T1000 (cell line): ENCODE data around the gene AP1G1.
A peak's percentile ranks its signal among the peaks of the same experiment; 100 is the strongest.
"Not testable (repeated sequence)": the region's sequence is repeated elsewhere in the genome, so short reads cannot be mapped to it uniquely, and the experiment has no call there.

Experiments used
- DNase-seq: peaks from one replicate; lab custom pipeline; 2025; ENCODE audit warnings: mixed read lengths; lab: John Stamatoyannopoulos, UW

The AP1G1 gene

GRCh38 chr16:71808593-71809459 is at the start of gene AP1G1:
Gene AP1G1, minus strand, starts transcription at chr16:71808834. Its CDS starts 19,355 bp downstream, at chr16:71789479.
- peak; percentile 74 for DNase-seq

- no peak for DNase-seq
Measured at GRCh38 chr16:71855937-71856662, 47.5 kb upstream of the AP1G1 start.

GRCh38 chr16:71854369-71854948 is 45.8 kb upstream of the AP1G1 start:
- DNase-seq, result no peak

GRCh38 chr16:71853413-71853812 is 44.8 kb upstream of the AP1G1 start:
- DNase-seq, result no peak

GRCh38 chr16:71852561-71852960 is 43.9 kb upstream of the AP1G1 start:
- DNase-seq, result no peak

- DNase-seq, result no peak
Measured at GRCh38 chr16:71852158-71852557, 43.5 kb upstream of the AP1G1 start.

DNA sequence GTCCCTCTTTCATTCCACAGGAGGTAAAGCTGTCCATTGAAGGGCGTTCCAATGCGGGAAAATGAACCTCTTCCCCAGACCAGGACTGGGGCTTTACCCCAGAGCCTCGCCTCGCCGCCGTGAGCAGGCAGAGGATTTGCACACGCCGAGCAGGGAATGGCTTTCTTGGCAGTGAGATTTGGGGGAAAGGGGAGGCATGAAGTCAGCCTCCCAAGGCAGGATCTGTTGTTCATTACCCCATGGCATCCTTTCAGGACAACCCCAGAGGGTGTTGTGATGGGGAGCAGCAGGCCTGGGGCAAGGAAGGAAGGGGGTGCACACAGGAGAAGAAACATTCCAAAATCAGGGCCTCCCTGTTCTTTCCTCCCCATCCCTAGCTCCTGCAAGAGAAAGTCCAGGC is 43.1 kb upstream of the AP1G1 start:
- no peak for DNase-seq

- no peak for DNase-seq
Measured at GRCh38 chr16:71848622-71849021, 40.0 kb upstream of the AP1G1 start.

DNA sequence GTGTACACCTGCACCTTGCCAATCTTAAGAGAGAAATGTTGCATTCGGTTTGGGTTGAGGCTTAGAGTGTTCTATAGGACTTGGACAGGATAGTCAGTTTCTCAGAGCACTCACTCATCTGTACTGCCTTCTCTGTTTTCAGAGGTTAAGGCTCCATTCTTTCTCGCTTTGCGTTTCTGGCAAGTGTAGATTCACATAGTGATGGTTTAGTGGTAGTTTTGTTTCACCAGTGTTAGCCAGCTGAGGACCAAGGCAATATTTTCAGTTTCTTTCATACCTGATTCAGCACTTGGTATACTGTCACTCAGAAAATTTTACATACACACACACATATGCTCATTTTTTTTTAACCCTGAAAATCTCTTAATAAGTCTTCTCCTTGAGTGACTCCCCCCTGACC is 38.5 kb upstream of the AP1G1 start:
- no peak for DNase-seq

DNA sequence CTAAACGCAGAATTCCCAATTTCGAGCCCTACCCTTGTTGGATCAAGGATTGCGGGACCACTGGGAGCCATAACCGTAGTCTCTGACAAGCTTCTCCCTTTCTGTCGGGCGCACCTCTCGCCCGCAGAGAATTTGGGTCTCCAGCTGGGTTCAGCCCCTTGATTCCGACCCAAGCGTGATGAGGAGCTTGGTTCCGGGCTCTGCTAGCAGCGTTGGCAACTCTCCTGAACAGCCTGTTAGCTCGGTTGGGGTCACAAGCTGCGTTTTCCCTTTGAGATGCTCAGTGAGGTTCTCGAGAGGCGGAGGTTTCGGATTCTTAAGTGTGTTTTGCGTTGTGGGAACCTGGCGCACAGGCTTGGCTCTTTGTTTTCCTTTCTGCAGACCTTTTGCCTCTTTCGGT is 37.8 kb upstream of the AP1G1 start:
- DNase-seq, result no peak

GRCh38 chr16:71845639-71846430 is 37.2 kb upstream of the AP1G1 start, which contains the start of gene ATXN1L:
Gene ATXN1L, plus strand, starts transcription at chr16:71845976. Its CDS starts 3,765 bp downstream, at chr16:71849741.
- DNase-seq, result peak; percentile 72

DNA sequence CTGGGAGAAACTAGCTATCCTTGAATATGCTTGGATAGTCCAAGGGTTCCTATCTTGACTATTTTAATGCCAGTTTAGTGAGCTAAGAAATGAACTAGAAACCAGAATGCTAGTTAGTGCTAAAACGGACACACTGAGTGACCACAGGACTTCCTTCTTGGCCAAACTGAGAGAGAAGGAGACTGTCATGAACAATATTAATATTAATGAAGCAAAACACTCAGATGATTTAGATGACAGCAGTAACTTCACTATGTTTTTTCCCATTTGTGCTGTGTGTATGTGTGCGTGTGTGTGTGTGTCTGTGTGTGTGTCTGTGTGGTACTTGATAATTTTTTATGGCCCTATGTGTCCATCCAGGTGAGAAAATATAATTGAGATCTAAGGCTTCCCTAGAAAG is 34.9 kb upstream of the AP1G1 start:
- no peak for DNase-seq

- DNase-seq, result no peak
Measured at GRCh38 chr16:71840052-71840451, 31.4 kb upstream of the AP1G1 start.

DNA sequence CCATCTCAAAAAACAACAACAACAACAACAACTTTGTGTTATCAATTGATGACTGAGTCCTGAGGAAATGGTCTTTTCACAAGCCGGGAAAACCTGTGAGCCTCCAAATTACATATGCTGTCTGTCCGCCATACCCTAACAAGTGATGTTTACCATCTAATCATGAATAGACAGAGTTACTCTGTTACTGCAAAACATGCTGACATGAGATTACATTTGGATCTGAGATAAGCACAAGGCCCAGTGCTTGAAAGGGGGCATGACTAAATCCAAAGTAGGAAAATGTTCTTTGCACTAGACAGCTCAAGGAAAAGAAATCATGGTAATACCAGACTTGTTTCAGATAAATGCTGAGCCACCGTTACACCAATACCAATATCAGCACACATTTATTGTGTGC is 28.5 kb upstream of the AP1G1 start:
- no peak for DNase-seq

GRCh38 chr16:71834291-71834690 is 25.7 kb upstream of the AP1G1 start:
- no peak for DNase-seq

- not testable (repeated sequence) for DNase-seq
Measured at GRCh38 chr16:71832112-71832511, 23.5 kb upstream of the AP1G1 start.

DNA sequence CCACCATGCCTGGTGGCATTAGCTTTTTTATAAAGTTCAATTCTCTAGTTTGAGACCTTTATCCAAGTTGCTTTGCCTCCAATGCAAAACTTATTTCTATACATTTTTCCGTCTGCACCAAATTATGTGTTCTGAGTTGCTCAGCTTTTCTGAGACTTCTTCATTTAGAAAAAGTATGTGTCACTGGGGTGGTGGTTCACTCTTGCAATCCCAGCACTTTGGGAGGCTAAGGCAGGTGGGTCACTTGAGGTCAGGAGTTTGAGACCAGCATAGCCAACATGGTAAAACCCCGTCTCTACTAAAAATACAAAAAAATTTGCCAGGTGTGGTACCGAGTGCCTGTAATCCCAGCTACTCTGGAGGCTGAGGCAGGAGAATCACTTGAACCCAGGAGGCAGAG is 23.1 kb upstream of the AP1G1 start:
- not testable (repeated sequence) for DNase-seq

GRCh38 chr16:71830359-71830758 is 21.7 kb upstream of the AP1G1 start:
- no peak for DNase-seq

DNA sequence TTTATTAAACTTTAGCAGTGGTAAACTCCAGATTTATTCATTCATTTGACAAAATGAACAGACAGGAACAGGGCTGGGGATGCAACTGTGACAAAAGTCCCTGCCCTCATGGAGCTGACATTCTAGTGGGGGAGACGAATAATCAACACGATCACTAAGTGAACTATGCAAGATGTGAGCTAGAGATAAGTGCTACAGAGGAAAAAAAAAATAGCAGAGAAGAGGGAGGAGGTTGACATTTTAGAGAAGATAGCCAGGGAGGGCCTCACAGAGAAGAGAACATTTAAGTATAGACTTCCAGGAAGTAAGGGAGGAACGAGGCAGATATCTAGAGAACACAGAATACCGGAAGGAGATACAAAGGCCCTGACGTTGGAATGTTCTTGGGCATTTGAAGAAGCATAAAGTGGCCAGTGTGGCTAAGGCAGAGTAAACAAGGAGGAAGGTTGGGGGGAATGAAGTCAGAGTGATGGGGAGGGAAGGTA is 17.9 kb upstream of the AP1G1 start:
- DNase-seq, result no peak

- not testable (repeated sequence) for DNase-seq
Measured at GRCh38 chr16:71817155-71817500, 8.5 kb upstream of the AP1G1 start.

- DNase-seq, result no peak
Measured at GRCh38 chr16:71811261-71811803, 2.7 kb upstream of the AP1G1 start.

DNA sequence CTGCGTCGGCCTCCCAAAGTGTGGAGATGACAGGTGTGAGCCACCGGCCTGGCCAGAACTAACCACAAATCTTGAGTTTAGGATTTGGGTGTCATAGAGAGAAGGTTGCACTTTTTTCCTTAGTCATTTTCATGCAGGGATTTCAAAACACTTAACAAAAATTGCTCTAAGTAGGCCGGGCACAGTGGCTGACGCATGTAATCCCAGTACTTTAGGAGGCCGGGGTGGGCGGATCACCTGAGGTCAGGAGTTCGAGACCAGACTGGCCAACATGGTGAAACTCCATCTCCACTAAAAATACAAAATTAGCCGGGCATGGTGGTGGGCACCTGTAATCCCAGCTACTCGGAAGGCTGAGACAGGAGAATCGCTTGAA is 1.5 kb upstream of the AP1G1 start:
- DNase-seq, result not testable (repeated sequence)
